ENCODE results near the gene LDHB. TPM values are rescaled to one million over a fixed set of nuclear protein-coding genes. Genes with fewer than 3 reads are reported as not detected.
"Not testable (repeated sequence)": the region's sequence is repeated elsewhere in the genome, so short reads cannot be mapped to it uniquely, and the experiment has no call there.

The LDHB gene
- total RNA-seq, 1 donor from 2014 or later = 539 TPM

- TF ChIP-seq, protein P1, sequence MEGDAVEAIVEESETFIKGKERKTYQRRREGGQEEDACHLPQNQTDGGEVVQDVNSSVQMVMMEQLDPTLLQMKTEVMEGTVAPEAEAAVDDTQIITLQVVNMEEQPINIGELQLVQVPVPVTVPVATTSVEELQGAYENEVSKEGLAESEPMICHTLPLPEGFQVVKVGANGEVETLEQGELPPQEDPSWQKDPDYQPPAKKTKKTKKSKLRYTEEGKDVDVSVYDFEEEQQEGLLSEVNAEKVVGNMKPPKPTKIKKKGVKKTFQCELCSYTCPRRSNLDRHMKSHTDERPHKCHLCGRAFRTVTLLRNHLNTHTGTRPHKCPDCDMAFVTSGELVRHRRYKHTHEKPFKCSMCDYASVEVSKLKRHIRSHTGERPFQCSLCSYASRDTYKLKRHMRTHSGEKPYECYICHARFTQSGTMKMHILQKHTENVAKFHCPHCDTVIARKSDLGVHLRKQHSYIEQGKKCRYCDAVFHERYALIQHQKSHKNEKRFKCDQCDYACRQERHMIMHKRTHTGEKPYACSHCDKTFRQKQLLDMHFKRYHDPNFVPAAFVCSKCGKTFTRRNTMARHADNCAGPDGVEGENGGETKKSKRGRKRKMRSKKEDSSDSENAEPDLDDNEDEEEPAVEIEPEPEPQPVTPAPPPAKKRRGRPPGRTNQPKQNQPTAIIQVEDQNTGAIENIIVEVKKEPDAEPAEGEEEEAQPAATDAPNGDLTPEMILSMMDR (IDR thresholded peaks at IDR 0.05; ENCODE audit: partially characterized antibody, unreplicated experiment) = no peak
- Mint-ChIP-seq H3K36me3 (ENCODE audit: unreplicated experiment) (no peaks in the 10 kb centered on the region), H3K27me3 (ENCODE audit: unreplicated experiment) (no peaks in the 10 kb centered on the region), H3K4me3 (ENCODE audit: unreplicated experiment) (no peak overlapping the region), H3K9me3 (ENCODE audit: unreplicated experiment) (peaks cover 4% of the 10 kb centered on the region), H3K27ac (ENCODE audit: unreplicated experiment) (no peak overlapping the region), H3K4me1 (ENCODE audit: low read depth, unreplicated experiment) (no peaks in the 10 kb centered on the region)
- no peak for DNase-seq
Measured at GRCh38 chr12:21675641-21676040, 18.0 kb upstream of the LDHB start.

GRCh38 chr12:21675096-21675495, 17.5 kb upstream of the LDHB start:
- no peaks in the 10 kb centered on the region for H3K36me3 Mint-ChIP-seq (ENCODE audit: unreplicated experiment)
- H3K4me1 Mint-ChIP-seq (ENCODE audit: low read depth, unreplicated experiment) = no peaks in the 10 kb centered on the region
- H3K9me3 Mint-ChIP-seq (ENCODE audit: unreplicated experiment) = peaks cover 4% of the 10 kb centered on the region
- TF ChIP-seq, protein P1 (IDR thresholded peaks at IDR 0.05; ENCODE audit: partially characterized antibody, unreplicated experiment) = no peak
- no peak for DNase-seq
- H3K4me3 Mint-ChIP-seq (ENCODE audit: unreplicated experiment) = no peak overlapping the region
- no peaks in the 10 kb centered on the region for H3K27me3 Mint-ChIP-seq (ENCODE audit: unreplicated experiment)
- H3K27ac Mint-ChIP-seq (ENCODE audit: unreplicated experiment) = no peak overlapping the region

- H3K27ac Mint-ChIP-seq (ENCODE audit: unreplicated experiment); H3K4me1 Mint-ChIP-seq (ENCODE audit: low read depth, unreplicated experiment); DNase-seq; H3K9me3 Mint-ChIP-seq (ENCODE audit: unreplicated experiment); H3K36me3 Mint-ChIP-seq (ENCODE audit: unreplicated experiment); H3K4me3 Mint-ChIP-seq (ENCODE audit: unreplicated experiment); H3K27me3 Mint-ChIP-seq (ENCODE audit: unreplicated experiment): not testable (repeated sequence)
Measured at GRCh38 chr12:21673830-21674552, 16.3 kb upstream of the LDHB start.

GRCh38 chr12:21672146-21672545, 14.5 kb upstream of the LDHB start:
- Mint-ChIP-seq H3K9me3 (ENCODE audit: unreplicated experiment) (peaks cover 4% of the 10 kb centered on the region), H3K36me3 (ENCODE audit: unreplicated experiment) (no peaks in the 10 kb centered on the region), H3K4me1 (ENCODE audit: low read depth, unreplicated experiment) (no peaks in the 10 kb centered on the region), H3K27me3 (ENCODE audit: unreplicated experiment) (no peaks in the 10 kb centered on the region), H3K4me3 (ENCODE audit: unreplicated experiment) (no peak overlapping the region), H3K27ac (ENCODE audit: unreplicated experiment) (no peak overlapping the region)
- TF ChIP-seq, protein P1 (IDR thresholded peaks at IDR 0.05; ENCODE audit: partially characterized antibody, unreplicated experiment) = no peak
- DNase-seq = no peak

- H3K36me3 Mint-ChIP-seq (ENCODE audit: unreplicated experiment) = no peaks in the 10 kb centered on the region
- DNase-seq = no peak
- no peak overlapping the region for H3K4me3 Mint-ChIP-seq (ENCODE audit: unreplicated experiment)
- H3K27me3 Mint-ChIP-seq (ENCODE audit: unreplicated experiment) = no peaks in the 10 kb centered on the region
- H3K4me1 Mint-ChIP-seq (ENCODE audit: low read depth, unreplicated experiment) = no peaks in the 10 kb centered on the region
- H3K27ac Mint-ChIP-seq (ENCODE audit: unreplicated experiment) = no peak overlapping the region
- no peaks in the 10 kb centered on the region for H3K9me3 Mint-ChIP-seq (ENCODE audit: unreplicated experiment)
- TF ChIP-seq, protein P1 (IDR thresholded peaks at IDR 0.05; ENCODE audit: partially characterized antibody, unreplicated experiment) = no peak
Measured at GRCh38 chr12:21666722-21667121, 9.1 kb upstream of the LDHB start.

Data from glutamatergic neuron (in vitro differentiated cells).